ENCODE measurements around the gene ADAM30.

DNA sequence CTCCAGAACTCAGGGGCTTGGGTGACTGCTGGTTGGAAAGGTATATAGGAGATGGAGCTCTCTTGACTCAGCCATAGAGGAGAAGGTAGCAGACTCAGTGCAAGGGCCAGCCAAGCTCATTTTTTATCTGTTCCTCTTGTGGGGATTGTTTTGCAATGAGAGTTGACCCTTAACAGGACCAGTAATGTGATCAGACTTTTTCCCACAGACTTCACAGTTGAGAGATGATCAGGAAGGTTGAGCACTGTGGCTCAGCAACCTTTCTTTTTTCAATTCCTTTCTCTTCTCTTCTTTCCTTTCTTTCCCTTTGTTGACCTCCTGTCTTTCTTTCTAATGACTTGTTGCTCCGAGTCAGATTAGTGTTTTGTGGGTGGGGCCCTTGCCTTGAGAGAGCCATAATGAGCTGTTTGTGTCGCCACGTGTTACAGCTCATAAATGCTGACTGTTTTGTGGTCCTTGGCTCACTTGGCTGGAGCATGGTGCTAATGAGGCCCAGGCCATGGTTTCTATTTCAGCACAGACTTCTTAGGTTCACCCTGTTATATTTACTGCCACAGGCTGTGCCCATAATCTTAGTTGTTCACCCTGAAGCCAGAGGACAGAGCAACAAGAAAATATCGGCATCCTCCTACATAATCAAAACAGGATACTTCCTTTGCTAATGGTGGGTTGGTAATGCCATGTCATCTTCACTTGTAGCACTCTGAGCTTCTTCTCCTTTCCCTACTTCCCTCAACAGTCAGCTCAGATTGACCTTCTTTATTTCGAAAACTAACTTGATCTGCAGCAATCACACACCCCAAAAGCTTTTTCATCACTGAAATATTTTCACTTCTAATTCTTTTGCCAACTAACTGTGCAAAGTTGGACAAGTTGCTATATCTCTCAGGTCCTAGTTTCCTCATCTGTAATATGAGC, 13.9 kb downstream of the ADAM30 start:
- TF ChIP-seq CTCF (conservative IDR thresholded peaks at IDR 0.05 in 1 of 2, IDR thresholded peaks at IDR 0.05 in 1 of 2; ENCODE audit: low read depth in 1 of 2, low read length in 2 of 2) (no peak), EZH2 (IDR thresholded peaks at IDR 0.05; ENCODE audit: low read length, missing control alignments) (no peak)
